ENCODE data around the gene MARCO. TPM values are rescaled to one million over a fixed set of nuclear protein-coding genes. Genes with fewer than 3 reads are reported as not detected.

MARCO gene
- total and polyA plus RNA-seq, 3 donors from 2014 or later, result 0.55 to 16.0 (median 0.74) TPM

- 72 to 74% methylated on average over 11 of the region's 11 CpGs for WGBS, 2 donors
- no peak for DNase-seq
- no peak for TF ChIP-seq POLR2A (IDR thresholded peaks at IDR 0.05)
- TF ChIP-seq CTCF (IDR thresholded peaks at IDR 0.05), result no peak
- H3K36me3 ChIP-seq (ENCODE audit: low read depth, missing control alignments), result no peaks in the 10 kb centered on the region
- no peak overlapping the region for H3K4me3 ChIP-seq
- no peaks in the 10 kb centered on the region for H3K9me3 ChIP-seq
- H3K4me1 ChIP-seq, result no peaks in the 10 kb centered on the region
- H3K27ac ChIP-seq, result no peak overlapping the region
- no peaks in the 10 kb centered on the region for H3K27me3 ChIP-seq
- intact Hi-C loops (cut with DNase I; ENCODE audit: low total_unique reads), result no loop called here
These were observed 38.2 kb upstream of the MARCO start for GRCh38 chr2:118903551-118904479.

GRCh38 chr2:118905206-118905605 is 36.8 kb upstream of the MARCO start:
- TF ChIP-seq CTCF (IDR thresholded peaks at IDR 0.05), result no peak
- no peak for TF ChIP-seq POLR2A (IDR thresholded peaks at IDR 0.05)
- Histone ChIP-seq H3K27ac (no peak overlapping the region), H3K27me3 (no peaks in the 10 kb centered on the region), H3K9me3 (no peaks in the 10 kb centered on the region), H3K4me1 (no peaks in the 10 kb centered on the region), H3K36me3 (ENCODE audit: low read depth, missing control alignments) (no peaks in the 10 kb centered on the region), H3K4me3 (no peak overlapping the region)
- intact Hi-C loops (cut with DNase I; ENCODE audit: low total_unique reads), result no loop called here
- 94 to 98% methylated on average over 3 of the region's 3 CpGs for WGBS, 2 donors
- DNase-seq, result no peak

- no peaks in the 10 kb centered on the region for H3K36me3 ChIP-seq (ENCODE audit: low read depth, missing control alignments)
- DNase-seq, result no peak
- TF ChIP-seq POLR2A (IDR thresholded peaks at IDR 0.05), result no peak
- TF ChIP-seq CTCF (IDR thresholded peaks at IDR 0.05), result no peak
- H3K9me3 ChIP-seq, result no peaks in the 10 kb centered on the region
- no peak overlapping the region for H3K27ac ChIP-seq
- no peaks in the 10 kb centered on the region for H3K4me1 ChIP-seq
- no peak overlapping the region for H3K4me3 ChIP-seq
- intact Hi-C loops (cut with DNase I; ENCODE audit: low total_unique reads), result no loop called here
- WGBS, 2 donors, result 86% methylated on average over 4 of the region's 4 CpGs
- no peaks in the 10 kb centered on the region for H3K27me3 ChIP-seq
These were observed 35.8 kb upstream of the MARCO start for GRCh38 chr2:118906186-118906585.

GRCh38 chr2:118907759-118908158 is 34.2 kb upstream of the MARCO start:
- no peaks in the 10 kb centered on the region for H3K9me3 ChIP-seq
- H3K4me3 ChIP-seq, result no peak overlapping the region
- no peaks in the 10 kb centered on the region for H3K27me3 ChIP-seq
- no peak overlapping the region for H3K27ac ChIP-seq
- H3K36me3 ChIP-seq (ENCODE audit: low read depth, missing control alignments), result no peaks in the 10 kb centered on the region
- TF ChIP-seq POLR2A (IDR thresholded peaks at IDR 0.05) (no peak), CTCF (IDR thresholded peaks at IDR 0.05) (no peak)
- 36 to 38% methylated on average over 5 of the region's 5 CpGs for WGBS, 2 donors
- intact Hi-C loops (cut with DNase I; ENCODE audit: low total_unique reads), result no loop called here
- DNase-seq, result no peak
- H3K4me1 ChIP-seq, result no peaks in the 10 kb centered on the region

GRCh38 chr2:118909191-118909590 is 32.8 kb upstream of the MARCO start:
- Histone ChIP-seq H3K27ac (no peak overlapping the region), H3K27me3 (no peaks in the 10 kb centered on the region), H3K9me3 (no peaks in the 10 kb centered on the region), H3K4me3 (no peak overlapping the region), H3K4me1 (no peaks in the 10 kb centered on the region), H3K36me3 (ENCODE audit: low read depth, missing control alignments) (no peaks in the 10 kb centered on the region)
- intact Hi-C loops (cut with DNase I; ENCODE audit: low total_unique reads), result no loop called here
- 83 to 84% methylated on average over 4 of the region's 4 CpGs for WGBS, 2 donors
- DNase-seq, result no peak
- no peak for TF ChIP-seq POLR2A (IDR thresholded peaks at IDR 0.05)
- no peak for TF ChIP-seq CTCF (IDR thresholded peaks at IDR 0.05)
